HCT116 (cell line): ENCODE results near the gene HEG1.

Source experiments
- CBX3 ChIP-seq: IDR thresholded peaks from 2 replicates; pipeline ENCODE4 v1.6.1; 2012; ENCODE audit warnings: low read depth
- EGR1 ChIP-seq: IDR thresholded peaks from 2 replicates; pipeline ENCODE4 v1.6.1; 2012; ENCODE audit warnings: low read depth
- ELF1 ChIP-seq: IDR thresholded peaks from 2 replicates; pipeline ENCODE4 v1.6.1; 2012; ENCODE audit warnings: low read depth, borderline replicate concordance
- EZH2 ChIP-seq: fragments of 200-600 bp; sonication (generic); IDR thresholded peaks from 2 replicates; pipeline ENCODE4 v1.6.1; 2017; ENCODE audit warnings: antibody characterized with exemption, mixed run types
- EZH2phosphoT487 ChIP-seq: fragments of 200-600 bp; IDR thresholded peaks from 2 replicates; pipeline ENCODE4 v1.6.1; 2018; ENCODE audit warnings: antibody characterized with exemption, borderline replicate concordance
- POLR2A ChIP-seq: IDR thresholded peaks from 2 replicates; pipeline ENCODE4 v1.7.0; 2011; ENCODE audit warnings: borderline replicate concordance; ENCODE audit not compliant: insufficient read depth, insufficient read length; ENCODE audit errors: extremely low read depth
- POLR2AphosphoS5 ChIP-seq: IDR thresholded peaks from 2 replicates; pipeline ENCODE4 v1.6.1; 2011; ENCODE audit warnings: mild to moderate bottlenecking, low read depth, low read length, moderate library complexity
- SIN3A ChIP-seq: IDR thresholded peaks from 2 replicates; pipeline ENCODE4 v1.6.1; 2012; ENCODE audit warnings: low read depth
- SRF ChIP-seq: IDR thresholded peaks from 2 replicates; pipeline ENCODE4 v1.6.1; 2012; ENCODE audit warnings: low read depth
- ZNF274 ChIP-seq: fragments of 200-500 bp; sonication (Bioruptor generic); IDR thresholded peaks from 2 replicates; pipeline ENCODE4 v1.6.1; 2014; ENCODE audit warnings: mild to moderate bottlenecking, low read depth, low read length, inconsistent platforms
- TF ChIP-seq, protein P1 (sequence below), 3 experiments: fragments of 200-600 bp in 1 of 3; sonication (generic) in 1 of 3; IDR thresholded peaks in 2 of 3; conservative IDR thresholded peaks in 1 of 3; 2 replicates each; pipeline ENCODE4 v1.5.1; 2012 to 2017; ENCODE audit warnings: low read depth in 2 of 3, low read length in 2 of 3, antibody characterized with exemption in 1 of 3, borderline replicate concordance in 1 of 3, control low read depth in 1 of 3, mild to moderate bottlenecking in 1 of 3, mixed read lengths in 1 of 3, mixed run types in 1 of 3, moderate library complexity in 1 of 3; ENCODE audit not compliant: insufficient read depth in 1 of 3

DNA sequence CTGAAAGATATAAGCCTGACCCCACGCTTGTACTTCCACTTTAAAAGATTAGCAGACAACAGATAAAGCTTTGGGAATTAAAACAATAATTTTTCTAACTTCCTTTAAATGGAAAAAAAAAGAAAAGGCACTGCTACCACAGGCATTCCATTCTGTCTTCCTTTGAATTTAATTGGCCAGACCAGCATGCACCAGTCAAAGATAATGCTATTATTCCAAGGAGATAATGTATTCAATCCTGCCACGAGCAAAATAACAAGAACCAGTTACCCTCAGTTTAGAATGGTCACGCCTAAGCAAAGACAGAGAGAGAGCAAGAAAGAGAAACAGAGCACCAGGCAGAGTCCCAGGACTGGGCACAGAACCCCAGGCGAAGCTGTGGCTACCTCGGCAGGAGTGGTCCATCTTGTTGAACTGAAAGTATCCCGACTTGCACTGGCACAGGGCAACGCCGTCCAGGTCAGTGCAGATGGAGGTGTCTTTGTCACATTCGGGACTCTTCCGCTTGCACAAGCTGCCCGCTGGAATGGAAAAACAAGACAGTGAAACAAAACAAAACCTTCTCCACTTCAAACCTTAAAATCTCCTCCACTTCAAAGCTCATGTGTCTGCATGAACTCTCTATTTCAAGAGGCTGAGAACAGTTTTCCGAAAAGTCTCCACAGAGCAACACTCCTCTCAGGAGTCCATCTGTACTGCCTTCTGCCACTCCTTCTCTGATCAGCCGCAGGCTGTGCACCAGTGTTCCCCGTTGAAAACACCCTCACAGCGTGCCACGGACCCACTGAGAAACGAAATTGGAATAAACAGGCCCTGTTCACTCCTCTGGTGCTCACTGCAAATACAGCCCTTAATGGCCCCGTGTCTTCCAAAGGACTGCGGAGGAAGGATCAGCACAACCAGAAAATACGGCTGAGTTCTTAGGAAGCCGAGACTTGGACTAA, 58.2 kb downstream of the HEG1 start:
- no peak for TF ChIP-seq POLR2A
- TF ChIP-seq, protein P1, sequence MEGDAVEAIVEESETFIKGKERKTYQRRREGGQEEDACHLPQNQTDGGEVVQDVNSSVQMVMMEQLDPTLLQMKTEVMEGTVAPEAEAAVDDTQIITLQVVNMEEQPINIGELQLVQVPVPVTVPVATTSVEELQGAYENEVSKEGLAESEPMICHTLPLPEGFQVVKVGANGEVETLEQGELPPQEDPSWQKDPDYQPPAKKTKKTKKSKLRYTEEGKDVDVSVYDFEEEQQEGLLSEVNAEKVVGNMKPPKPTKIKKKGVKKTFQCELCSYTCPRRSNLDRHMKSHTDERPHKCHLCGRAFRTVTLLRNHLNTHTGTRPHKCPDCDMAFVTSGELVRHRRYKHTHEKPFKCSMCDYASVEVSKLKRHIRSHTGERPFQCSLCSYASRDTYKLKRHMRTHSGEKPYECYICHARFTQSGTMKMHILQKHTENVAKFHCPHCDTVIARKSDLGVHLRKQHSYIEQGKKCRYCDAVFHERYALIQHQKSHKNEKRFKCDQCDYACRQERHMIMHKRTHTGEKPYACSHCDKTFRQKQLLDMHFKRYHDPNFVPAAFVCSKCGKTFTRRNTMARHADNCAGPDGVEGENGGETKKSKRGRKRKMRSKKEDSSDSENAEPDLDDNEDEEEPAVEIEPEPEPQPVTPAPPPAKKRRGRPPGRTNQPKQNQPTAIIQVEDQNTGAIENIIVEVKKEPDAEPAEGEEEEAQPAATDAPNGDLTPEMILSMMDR (IDR thresholded peaks at IDR 0.05 in 2 of 3, conservative IDR thresholded peaks at IDR 0.05 in 1 of 3; ENCODE audit: borderline replicate concordance in 1 of 3, insufficient read depth in 1 of 3, low read depth in 2 of 3, low read length in 2 of 3) = no peak
- no peak for TF ChIP-seq EZH2
- no peak for TF ChIP-seq EZH2phosphoT487
- no peak for TF ChIP-seq ZNF274
- no peak for TF ChIP-seq ELF1
- no peak for TF ChIP-seq SRF
- TF ChIP-seq EGR1 = no peak
- no peak for TF ChIP-seq SIN3A
- TF ChIP-seq POLR2AphosphoS5 = no peak
- TF ChIP-seq CBX3 = no peak
